Endometrial microvascular endothelial cells (primary cell): ENCODE results near the gene MCOLN1. TPM values are rescaled to one million over a fixed set of nuclear protein-coding genes. Genes with fewer than 3 reads are reported as not detected.

Source experiments
- in situ Hi-C: cut with HindIII; loops from 2 replicates; pipeline ENCODE4 v1.10.0; 2017; ENCODE audit warnings: low sequenced_read_pairs, low pct_unique_long_range_greater_than_20kb; ENCODE audit errors: inconsistent ontology term
- total RNA-seq: library from RNA; depleted of rRNA; stranded (reverse); fragments of >200 nt; gene quantifications from one replicate; pipeline ENCODE4 v1.2.3, GENCODE V29; 2015; ENCODE audit errors: inconsistent ontology term

The MCOLN1 gene
- total RNA-seq, result 4.6 TPM

DNA sequence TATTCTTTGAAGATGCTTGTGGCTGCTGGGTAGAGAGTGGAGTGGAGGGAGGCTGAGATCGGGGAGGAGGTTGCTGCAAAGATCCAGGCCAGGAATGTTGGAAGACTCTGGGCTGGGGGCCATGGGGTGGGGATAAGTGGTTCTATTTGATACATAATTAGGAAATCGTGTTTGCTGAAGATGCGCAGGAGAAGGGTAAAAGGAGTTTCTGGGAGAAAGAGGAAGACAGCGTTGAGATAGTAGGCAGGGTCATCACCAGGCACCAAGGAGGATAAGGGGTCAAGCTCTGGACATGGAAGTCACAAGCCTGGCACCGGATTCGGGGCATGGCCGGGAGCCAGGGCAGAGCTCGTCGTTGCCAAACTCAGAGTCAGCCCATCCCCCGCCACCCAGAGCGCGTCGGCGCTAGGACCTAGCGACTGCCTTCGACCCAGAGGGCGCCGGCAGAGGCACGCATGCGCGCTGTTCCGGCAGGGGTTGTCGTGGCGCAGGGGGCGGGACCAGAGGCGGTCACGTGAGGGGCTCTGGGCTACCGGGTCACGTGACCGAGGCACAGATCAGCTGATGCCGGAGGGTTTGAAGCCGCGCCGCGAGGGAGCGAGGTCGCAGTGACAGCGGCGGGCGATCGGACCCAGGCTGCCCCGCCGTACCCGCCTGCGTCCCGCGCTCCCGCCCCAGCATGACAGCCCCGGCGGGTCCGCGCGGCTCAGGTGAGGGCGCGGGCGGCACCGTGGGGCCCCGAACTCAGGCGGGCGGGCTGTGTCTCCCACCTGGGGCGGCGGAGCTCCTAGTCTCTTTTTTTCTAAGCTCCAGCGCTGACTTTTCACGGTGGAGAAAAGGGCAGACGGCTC is at the start of gene MCOLN1:
TSS of gene MCOLN1 (plus strand) at position 553 of the 851 bp plus-strand sequence. CDS start at position 680, 127 bp downstream.
- in situ Hi-C loops, result no loop called here

DNA sequence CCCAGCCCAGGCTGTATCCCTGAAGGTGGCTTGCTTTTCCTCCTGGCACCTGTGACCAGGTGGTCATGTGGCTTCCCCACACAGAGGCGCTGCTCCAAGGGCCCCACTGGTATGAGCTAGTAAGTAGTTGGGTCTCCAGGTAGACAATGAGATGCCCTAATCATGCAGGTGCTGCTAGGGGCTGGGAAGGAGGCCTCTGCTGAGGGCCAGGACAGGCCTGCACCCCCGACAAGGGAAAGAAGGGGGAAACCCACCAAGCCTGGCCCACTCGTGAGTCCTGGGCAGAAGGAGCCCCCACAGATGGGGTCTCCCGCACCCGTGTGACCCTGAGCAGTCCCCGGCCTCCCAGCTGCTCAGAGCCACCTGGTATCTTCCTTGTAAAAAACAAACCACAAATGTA is 46.8 kb upstream of the MCOLN1 start:
- in situ Hi-C loops, result no loop called here

DNA sequence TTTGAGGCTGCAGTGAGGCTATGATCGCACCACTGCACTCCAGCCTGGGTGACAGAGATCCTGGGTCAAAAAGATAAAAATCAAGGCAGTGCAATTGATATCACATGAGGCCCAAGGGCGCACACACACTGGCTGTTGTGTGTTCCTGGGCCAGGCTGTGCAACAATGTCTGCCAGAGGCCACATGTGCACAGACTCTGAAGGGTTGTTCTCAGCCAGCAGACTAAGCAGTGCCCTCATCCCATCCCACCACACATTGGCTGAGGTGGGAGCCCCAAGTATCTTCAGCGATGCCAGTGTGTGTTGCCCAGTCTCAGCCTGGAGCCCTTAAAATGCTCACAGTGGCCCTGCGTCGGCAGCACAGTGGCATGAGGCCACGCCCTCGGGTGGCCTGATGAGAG is 46.2 kb upstream of the MCOLN1 start:
- in situ Hi-C loops, result no loop called here

DNA sequence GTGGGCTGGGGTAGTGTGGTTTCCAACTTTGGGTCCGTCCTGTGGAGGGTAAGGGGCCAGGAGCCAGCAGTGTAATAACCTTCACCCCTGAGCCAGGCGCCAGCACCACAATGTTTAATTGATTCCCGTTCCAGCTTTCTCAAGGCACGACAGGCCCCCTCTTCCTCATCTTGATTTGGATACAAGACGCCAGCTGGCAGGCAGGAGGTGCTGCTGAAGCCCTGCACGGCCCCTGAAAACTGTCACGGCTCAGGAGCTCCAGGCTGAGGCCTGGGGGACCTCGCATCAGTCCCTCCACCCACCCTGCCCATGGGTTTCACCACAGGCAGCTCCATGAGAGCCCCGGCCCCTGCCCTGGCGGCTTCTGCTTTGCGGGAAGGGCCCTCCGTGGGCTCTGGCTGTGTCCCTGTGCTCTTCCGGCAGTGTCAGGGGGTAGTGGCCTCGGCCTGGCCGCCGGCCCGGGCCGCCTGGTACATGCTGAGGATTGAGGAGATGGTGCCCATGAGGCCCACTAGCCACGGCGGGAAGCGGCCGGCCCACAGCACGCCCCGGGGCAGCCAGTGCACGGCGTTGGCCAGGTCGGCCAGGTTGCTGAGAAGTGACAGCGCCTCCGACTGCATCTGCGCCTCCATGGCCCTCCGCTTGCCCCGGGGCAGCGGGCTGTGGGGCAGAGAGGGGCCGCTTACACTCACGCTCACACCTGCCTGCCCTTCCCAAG is 45.5 kb upstream of the MCOLN1 start:
- in situ Hi-C loops, result no loop called here

DNA sequence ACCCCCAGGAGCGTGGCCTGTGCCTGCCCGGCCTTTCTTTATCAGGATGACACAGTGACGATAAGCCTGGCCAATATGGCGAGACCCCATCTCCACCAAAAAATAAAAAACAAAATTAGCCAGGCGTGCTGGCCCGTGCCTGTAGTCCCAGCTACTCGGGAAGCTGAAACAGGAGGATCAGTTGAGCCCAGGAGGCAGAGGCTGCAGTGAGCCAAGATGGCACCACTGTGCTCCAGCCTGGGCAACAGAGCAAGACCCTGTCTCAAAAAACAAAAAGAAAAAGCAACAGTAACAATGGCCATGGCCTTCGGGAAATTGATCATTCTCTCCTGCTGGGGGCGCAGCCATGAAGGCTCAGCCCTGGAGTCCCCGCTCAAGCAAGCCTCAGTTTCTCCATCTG is 44.7 kb upstream of the MCOLN1 start:
- in situ Hi-C loops, result no loop called here

DNA sequence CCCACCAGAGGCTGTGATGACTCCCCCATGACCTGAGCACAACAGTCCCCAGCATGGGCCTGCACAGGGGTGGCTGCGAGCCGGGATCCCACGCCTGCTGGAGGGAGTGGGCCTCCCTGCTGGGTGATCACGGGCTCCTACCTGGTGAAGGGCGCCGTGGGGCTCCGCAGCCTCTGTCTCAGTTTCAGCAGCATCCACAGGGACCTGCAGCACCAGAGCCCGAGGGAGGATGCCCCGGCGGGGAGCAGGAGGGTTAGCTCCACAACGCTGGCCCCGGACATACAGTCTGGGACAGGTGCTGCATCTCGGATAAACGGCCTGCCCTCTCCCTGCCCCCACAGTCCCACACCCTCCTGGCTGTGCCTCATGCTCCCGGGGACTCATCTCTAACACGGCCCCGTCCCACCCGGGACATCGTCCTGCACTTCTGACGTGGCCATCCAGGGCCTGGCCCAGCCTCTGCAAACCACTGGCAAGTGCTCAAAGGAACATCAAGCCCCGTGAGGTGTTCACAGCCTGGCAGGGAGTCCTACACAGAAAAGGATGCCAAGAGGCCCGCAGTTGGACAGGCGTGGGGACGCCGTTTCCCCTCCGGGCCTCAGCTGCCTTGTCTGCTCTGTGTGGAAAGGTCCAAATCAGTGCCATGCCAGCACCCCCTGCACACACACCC is 44.1 kb upstream of the MCOLN1 start:
- in situ Hi-C loops, result no loop called here

DNA sequence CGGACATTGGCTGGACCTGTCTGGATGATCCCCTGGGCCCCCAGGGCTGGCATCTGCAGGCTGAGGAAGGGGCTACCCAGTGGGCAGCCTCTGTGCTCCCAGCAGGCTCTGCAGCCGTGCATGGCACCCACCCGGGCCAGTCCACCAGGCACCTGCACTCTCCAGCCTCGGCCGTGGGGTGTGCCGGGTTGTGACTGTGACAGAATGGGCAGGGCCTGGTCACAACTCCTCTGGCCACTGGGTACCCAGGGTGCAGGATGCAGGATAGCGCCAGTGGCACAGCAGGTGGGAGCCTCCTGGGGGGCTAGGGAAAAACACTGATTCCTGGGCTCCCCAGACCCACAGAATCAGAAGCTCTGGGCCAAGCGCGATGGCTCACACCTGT is 43.6 kb upstream of the MCOLN1 start:
- in situ Hi-C loops, result no loop called here

DNA sequence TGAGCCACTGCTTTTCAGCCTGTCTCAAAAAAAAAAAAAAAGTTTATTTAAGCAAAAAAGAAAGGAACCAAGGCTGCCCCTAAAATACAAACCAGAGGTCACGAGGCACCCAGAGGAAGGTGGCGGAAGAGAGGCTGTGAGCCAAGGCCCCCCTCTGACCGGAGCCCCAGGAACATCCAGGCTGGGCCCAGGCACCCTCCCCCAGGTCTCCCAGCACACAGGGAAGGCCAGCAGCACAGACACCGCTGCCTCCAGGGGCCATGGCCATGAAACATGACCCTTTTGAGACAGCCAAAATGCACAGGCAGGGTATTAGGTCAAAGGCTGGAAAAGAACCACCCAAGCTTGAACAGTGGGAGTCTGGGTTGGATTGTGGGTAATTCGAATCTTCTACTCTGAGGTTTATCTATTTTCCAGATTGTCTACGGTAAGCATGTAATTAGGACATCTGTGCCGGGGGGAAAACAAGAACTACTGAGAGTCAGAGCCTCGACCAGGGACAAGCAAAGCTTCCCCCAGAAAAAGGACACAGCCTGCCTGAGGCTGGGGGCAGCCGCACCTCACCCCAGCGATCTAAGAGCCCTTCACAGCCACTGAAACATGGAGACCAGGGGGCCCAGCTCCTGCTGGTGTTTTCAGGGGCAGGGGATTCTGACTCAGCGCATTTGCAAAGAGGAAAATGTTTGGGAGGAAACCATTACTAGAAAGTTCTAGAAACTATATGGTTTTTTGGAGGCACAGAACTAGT is 42.0 kb upstream of the MCOLN1 start:
- in situ Hi-C loops, result no loop called here

DNA sequence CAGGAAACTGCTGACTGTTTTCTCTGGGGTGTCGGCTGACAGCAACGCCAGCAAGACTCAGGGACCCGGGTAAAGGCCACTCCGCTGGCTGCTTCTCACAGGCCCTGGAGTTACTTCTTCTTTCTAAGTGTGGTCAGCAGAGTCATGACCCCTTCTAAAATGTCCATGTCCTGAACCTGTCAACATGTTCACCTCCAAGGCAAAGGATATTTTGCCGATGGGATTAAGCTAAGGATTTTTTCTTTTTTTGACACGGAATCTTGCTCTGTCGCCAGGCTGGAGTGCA is 41.5 kb upstream of the MCOLN1 start:
- in situ Hi-C loops, result no loop called here

DNA sequence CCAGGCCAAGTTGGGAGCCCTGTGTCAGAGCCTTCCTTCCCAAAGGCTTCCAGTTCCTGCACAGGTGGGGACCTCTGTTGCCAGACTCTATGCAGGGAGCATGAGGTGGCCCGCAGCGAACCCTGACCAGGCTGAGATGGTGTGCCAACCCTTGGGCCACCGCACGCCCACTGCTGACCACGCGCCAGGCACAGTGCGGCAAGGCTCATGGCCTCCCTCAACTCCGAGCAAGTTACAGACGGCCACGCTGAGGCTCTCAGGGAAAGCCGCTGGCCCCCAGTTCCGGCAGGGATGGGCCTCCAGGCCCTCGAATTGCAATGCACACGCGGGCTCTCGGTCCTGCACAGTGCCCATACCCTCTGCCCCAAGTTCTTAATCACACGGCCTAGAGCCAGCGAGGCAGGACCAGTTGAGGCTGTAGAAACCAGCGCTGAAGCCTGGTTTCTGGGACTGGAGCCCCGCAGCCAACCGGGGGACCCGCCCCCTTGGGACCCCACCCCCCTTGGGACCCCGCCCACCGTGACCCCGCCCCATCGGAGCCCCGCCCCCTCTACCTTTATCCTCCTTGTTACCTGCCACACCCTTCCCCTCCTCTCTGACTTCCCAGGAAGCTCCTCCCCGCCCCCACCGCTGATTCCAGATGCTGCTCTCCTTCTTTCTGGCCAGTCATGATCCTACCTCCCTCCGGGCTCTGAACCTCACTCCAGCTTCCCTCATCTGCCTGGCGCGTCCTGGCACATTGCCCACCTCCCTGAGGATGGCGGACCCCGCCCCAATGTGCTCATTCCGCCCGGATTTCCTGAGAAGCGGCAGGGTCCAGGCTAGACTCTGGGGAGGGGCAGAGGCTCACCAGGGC is 39.6 kb upstream of the MCOLN1 start:
- in situ Hi-C loops, result no loop called here

DNA sequence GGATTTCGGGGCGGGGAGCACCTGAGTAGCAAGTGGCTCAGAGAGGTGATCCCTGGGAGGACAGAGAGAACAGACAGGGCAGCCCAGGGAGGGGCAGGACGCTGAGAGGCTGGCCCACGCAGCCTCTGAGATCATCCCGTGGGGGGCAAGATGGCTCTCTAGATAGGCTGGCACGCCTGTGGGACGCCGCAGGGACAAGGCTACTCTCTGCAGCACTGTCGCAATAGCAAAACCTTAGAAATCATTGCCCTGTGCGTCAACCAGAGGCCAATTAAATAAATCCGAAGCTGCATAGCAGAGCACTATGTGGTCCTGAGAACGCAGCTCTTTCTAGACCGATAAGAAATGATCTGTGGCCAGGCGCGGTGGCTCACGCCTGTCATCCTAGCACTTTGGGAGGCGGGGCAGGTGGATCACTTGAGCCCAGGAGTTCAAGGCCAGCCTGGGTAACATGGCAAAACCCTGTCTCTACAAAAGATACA is 38.7 kb upstream of the MCOLN1 start:
- in situ Hi-C loops, result no loop called here

DNA sequence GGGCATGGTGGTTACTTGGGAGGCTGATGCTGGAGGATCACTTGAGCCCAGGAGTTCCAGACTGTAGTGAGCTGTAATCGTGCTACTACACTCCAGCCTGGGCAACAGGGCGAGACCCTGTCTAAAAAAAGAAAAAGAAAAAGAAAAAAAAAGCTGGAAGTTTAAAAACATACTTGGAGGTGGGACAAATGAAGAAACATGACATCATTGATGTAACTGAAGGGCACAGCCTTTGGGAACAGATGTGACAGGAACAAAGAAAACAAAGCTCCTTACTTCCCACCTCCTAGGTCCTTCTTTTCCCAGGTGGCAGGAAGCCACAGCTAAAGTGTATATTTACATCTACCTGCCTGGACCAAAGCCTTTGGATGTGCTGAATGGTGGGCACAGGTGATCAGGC is 35.5 kb upstream of the MCOLN1 start:
- in situ Hi-C loops, result no loop called here

DNA sequence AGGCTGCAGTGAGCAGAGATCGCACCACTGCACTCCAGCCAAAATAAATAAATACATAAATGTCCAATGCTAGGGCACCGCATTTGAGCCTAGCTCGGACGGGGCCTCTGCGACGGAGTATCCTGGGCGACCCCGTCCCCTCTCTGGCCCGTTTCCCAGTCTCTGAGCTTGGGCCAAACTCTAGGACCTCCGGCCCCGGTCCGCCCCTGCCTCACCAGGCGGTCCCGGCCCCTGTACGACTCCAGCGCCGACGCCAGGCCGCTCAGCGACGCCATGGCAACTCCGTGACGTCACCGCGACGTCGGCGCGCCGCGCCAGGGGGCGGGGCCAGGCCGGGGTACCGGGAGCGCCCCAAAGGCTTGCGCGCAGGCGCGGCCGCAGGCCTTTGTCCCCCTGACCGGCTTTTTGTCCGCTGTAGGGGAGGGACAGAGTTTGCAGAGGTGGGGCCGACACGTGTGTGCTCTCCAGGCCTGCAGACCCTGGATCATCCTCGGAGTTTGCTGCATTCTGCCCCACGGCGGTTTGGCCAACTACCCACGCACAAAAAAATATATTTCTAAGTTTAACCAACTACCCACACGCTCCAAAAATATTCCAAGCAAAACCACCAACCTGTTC is 33.6 kb upstream of the MCOLN1 start, which contains the start of gene PEX11G:
TSS of gene PEX11G (minus strand) at position 300 of the 618 bp plus-strand sequence. CDS start at position 275, 25 bp downstream.
- in situ Hi-C loops, result no loop called here

DNA sequence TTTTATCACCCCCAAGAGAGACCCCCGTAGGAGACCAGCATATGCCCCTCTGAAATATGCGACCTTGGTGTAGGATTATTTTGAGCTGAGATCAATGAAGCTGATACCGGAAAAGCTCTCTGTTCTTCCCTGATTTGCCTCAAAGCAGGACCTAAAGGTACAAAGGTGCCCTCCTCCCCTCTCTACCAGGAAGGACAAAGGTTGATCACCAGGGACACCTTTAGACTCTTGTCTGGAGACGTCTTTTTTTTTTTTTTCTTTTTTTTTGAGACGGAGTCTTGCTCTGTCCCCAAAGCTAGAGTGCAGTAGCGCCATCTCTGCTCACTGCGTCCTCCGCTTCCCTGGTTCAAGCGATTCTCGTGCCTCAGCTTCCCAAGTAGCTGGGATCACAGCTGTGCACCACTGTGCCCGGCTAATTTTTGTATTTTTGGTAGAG is 32.8 kb upstream of the MCOLN1 start:
- in situ Hi-C loops, result no loop called here

DNA sequence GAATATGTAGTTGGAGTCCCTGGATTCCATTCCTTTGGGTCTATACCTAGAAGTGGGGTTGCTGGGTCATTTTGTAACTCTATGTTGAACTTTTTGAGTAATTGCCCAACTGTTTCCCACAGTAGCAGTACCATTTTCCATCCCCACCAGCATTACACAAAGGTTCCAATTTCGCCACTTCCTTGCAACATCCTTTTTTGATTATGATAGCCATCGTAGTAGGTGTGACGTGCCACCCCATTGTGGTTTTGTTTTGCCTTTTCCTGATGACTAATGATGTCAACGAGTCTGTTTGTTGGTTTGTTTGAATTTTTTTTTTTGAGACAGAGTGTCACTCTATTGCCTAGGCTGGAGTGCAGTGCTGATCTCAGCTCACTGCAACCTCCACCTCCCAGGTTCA is 30.3 kb upstream of the MCOLN1 start:
- in situ Hi-C loops, result no loop called here

DNA sequence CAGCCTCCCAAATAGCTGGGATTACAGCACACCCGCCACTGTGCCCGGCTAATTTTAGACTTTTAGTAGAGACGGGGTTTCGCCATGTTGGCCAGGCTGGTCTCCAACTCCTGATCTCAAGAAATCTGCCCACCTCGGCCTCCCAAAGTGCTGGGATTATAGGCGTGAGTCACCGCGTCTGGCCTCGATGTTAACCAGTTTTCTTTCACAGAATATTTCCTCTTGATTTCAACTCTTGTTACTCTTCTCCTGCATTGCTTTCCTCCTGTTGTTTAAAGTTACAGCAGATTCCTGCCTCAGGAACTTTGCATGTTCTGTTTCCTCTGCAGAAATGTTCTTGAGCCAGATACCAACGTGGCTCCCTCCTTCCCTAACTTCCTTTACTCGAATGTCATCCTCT is 29.9 kb upstream of the MCOLN1 start:
- in situ Hi-C loops, result no loop called here

DNA sequence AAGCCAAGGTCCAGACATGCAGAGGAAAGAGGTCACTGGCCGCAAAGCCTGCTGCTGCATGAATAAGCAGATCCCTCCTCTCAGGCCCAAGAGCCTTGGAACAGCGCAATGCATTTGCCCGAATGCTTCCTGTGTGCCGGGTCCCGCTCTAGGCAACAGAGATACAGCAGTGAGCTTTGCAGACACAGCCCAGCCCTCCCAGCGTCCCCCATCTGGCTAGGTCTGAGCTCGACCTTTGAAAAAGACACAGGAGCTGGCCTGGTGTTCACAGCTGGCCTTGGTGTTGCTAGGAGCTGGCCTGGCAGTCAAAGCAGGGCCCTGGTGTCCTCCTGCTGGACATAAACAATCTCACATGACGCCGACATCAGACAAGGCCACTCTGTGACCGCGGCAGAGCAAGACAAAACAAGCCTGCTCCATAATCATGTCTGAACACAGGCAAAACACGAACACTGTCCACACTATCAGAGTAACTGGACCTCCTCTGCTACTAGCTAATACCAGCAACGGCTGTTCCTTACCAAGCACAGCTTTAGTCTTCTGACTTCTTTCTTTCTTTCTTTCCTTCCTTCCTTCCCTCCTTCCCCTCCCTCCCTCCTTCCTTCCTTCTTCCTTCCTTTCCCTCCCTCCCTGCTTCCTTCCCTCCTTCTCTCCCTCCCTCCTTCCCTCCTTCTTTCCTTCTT is 27.9 kb upstream of the MCOLN1 start:
- in situ Hi-C loops, result no loop called here
